C4-2B (cell line): ENCODE results near the gene VN1R5.
"Not testable (repeated sequence)": the region's sequence is repeated elsewhere in the genome, so short reads cannot be mapped to it uniquely, and the experiment has no call there.

Source experiments
- H3K27ac ChIP-seq: fragments of 450-650 bp; 2 replicates; pipeline ENCODE4 v1.5.1; 2017
- ZFX ChIP-seq: fragments of 450-650 bp; IDR thresholded peaks from 2 replicates; pipeline ENCODE4 v1.6.1; 2017
- TF ChIP-seq, protein P1 (sequence below): fragments of 450-650 bp; conservative IDR thresholded peaks from 2 replicates; pipeline ENCODE4 v1.5.1; 2017; ENCODE audit warnings: mild to moderate bottlenecking

Gene VN1R5

GRCh38 chr1:247255772-247256171 lies at the start of gene VN1R5:
TSS of gene VN1R5 (plus strand) at chr1:247256072.
- not testable (repeated sequence) for H3K27ac ChIP-seq

DNA sequence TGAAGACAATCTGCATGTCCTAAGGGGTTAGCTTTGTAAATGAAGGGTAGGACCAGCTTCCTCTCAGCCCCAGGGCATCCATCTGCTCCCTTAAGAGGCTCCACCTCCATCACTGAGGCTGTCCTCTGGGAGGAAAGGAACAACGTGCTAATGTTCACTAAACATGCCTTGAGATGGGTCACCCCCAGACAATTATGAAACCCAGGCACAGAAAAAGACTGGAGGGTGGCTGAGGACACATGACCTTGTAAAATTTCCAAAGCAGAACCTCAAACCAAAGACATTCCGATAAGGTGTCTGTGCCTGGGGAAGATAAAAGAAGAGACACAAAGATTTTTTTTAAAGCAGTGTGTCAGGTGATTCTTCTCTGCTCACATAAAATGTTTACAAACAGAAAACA lies 46.5 kb upstream of the VN1R5 start:
- H3K27ac ChIP-seq = no peak overlapping the region; the same call in 1 of the 2 replicates
- TF ChIP-seq ZFX = no peak
- TF ChIP-seq, protein P1, sequence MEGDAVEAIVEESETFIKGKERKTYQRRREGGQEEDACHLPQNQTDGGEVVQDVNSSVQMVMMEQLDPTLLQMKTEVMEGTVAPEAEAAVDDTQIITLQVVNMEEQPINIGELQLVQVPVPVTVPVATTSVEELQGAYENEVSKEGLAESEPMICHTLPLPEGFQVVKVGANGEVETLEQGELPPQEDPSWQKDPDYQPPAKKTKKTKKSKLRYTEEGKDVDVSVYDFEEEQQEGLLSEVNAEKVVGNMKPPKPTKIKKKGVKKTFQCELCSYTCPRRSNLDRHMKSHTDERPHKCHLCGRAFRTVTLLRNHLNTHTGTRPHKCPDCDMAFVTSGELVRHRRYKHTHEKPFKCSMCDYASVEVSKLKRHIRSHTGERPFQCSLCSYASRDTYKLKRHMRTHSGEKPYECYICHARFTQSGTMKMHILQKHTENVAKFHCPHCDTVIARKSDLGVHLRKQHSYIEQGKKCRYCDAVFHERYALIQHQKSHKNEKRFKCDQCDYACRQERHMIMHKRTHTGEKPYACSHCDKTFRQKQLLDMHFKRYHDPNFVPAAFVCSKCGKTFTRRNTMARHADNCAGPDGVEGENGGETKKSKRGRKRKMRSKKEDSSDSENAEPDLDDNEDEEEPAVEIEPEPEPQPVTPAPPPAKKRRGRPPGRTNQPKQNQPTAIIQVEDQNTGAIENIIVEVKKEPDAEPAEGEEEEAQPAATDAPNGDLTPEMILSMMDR = no peak

- H3K27ac ChIP-seq = peak overlapping the region; percentile 80
- no peak for TF ChIP-seq ZFX
- TF ChIP-seq, protein P1 = no peak
These were observed 45.9 kb upstream of the VN1R5 start for GRCh38 chr1:247210062-247210375.

DNA sequence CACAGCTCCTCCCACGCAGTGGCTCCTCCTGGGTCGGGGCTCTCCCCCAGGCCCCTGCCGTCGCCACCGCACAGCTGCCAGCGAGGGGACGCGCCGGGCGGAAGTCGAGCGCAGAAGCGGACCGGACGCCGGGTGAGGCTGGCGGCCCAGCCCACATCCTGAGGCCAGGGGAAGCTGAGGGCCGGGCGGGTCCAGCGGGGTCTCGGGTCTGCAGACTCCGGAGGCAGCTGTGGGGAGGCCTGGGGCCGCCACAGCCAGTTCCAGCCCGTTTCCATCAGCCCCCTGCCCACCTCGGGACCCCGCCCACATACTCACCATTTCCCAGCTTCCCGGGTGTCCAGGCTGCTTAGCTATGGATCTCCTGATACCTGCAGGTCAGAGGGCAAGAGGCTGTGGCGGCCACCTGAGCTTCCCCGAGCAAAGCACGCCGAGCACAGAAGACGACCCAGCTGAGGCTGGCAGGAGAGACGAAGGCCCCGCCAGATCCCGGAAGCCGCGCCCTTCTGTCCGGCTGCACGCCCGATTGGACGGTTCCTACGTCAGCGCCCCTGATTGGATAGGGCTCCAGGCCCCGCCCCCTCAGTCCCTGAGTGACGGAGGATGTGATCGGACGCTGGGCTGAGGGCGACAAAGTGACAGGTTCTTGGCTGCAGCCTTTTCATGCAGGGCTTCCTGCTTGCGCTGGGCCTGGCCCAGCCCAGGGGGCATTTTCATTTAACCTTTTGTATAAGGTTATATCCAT lies 45.3 kb upstream of the VN1R5 start:
- H3K27ac ChIP-seq = peak overlapping the region; percentile 80
- TF ChIP-seq, protein P1 = no peak
- TF ChIP-seq ZFX = peak; percentile 62; the same call in 1 of the 2 replicates

GRCh38 chr1:247211339-247211738 lies 44.5 kb upstream of the VN1R5 start:
- TF ChIP-seq, protein P1 = no peak
- no peak for TF ChIP-seq ZFX

GRCh38 chr1:247212012-247212411 lies 43.9 kb upstream of the VN1R5 start:
- TF ChIP-seq ZFX = no peak
- TF ChIP-seq, protein P1 = no peak
- H3K27ac ChIP-seq = no peak overlapping the region

More at GRCh38 chr1:247211339-247211738, 44.5 kb upstream of the VN1R5 start:
- no peak overlapping the region for H3K27ac ChIP-seq

DNA sequence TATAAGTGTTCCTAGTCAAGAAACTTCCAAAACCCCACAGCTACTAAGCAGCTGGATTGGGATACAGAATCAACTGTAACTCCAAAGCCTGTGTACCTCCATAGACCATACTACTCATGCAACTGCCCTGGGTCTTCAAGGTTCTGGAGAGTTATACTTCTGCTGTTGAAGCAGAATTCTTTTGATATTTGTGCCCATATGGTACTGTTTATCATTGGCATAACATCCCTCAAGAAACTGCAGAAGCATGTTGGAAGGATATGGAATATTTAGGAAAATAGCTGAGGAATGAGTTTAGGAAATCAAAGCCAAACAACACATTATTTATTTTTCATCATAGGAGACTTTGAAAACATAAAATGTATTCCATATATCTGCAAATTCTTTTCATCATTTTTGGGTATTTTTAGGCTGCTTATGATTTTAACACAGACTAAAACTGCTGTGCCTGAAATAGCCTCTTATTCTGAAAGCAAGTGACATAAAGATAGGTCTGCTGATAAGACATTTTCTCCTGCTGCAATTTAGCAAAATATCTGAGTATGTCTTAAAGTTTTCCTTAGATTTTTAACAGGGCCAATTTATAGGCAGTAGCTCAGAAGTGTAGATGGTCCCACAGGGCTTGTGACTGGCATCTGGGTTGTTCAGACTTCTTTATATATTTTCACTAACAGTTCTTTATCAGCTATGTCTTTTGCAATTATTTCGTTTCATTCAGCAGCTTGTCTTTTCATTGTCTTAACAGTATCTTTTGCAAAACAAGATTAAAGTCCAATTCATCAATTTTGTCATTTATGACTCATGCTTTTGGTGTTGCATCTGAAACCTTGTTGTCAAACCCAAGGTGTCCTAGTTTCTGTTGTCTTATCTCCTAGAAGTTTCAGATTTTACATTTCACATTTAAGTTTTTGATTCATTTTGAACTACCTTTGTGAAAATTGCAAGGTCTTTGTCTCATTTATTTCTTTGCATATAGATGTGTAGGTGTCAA lies 43.0 kb upstream of the VN1R5 start:
- no peak overlapping the region for H3K27ac ChIP-seq
- TF ChIP-seq ZFX = no peak
- TF ChIP-seq, protein P1 = no peak
